ENCODE measurements around the gene FNDC3B.

The FNDC3B gene

DNA sequence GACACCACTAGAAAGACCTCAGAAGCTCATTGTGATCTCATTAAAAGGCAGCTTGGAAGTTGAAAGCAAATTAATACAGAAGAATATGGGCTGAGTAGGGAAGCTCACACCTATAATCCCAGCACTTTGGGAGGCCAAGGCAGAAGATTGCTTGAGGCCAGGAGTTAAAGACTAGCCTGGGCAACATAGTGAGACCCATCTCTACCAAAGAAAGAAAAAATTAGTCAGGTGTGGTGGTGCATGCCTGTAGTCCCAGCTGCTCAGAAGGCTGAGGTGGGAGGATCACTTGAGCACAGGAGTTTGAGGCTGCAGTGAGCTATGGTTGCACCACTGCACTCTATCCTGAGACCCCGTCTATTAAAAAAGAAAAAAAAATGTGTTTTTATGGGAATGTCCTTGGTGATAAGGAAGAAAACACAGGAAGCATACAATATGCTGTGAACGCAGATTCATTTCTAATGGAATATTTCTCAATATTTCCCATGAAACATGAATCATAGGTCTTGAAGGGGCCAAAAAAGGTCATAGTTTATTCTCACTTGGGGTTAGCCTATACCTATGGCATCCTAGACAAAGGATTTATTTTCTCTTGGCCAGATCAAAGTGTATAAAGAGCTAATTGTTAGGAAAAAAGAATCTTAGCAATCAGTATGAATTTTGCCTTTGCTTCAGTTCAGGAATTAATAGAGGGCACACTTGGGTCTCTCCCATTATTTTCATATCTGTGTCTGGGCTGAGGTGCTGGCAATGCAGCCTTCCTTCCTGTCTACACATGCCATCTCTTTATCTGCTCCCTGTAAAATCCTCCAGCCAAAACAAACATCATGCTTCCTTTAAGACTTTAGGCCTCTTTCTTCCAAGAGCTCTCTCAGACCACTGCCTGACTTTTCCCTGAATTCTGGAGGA lies 98.2 kb downstream of the FNDC3B start:
- TF ChIP-seq, protein P1, sequence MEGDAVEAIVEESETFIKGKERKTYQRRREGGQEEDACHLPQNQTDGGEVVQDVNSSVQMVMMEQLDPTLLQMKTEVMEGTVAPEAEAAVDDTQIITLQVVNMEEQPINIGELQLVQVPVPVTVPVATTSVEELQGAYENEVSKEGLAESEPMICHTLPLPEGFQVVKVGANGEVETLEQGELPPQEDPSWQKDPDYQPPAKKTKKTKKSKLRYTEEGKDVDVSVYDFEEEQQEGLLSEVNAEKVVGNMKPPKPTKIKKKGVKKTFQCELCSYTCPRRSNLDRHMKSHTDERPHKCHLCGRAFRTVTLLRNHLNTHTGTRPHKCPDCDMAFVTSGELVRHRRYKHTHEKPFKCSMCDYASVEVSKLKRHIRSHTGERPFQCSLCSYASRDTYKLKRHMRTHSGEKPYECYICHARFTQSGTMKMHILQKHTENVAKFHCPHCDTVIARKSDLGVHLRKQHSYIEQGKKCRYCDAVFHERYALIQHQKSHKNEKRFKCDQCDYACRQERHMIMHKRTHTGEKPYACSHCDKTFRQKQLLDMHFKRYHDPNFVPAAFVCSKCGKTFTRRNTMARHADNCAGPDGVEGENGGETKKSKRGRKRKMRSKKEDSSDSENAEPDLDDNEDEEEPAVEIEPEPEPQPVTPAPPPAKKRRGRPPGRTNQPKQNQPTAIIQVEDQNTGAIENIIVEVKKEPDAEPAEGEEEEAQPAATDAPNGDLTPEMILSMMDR (IDR thresholded peaks at IDR 0.05; ENCODE audit: low read depth, low read length, missing control alignments) = no peak
- no peak for DNase-seq (ENCODE audit: low read depth)
- H3K4me3 ChIP-seq (ENCODE audit: low read depth, low read length) = no peak overlapping the region
- in situ Hi-C loops (cut with HindIII; ENCODE audit: low sequenced_read_pairs) = no loop called here

DNA sequence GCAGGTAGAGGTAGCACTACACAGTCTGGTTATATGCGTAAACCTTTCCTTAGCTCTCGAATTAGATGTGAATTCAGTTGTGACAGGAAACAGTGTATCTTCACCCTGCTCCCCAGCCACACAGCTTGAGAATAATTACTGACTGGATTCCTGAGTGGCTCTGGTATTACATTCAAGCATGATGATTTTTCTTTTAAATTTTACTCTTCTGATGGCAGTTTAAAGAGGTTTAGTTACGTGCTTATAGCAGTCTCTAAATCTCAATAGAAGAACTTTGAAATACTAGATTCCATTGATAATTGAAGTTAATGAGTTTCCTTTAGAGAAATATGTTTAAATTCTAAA lies 98.8 kb downstream of the FNDC3B start:
- TF ChIP-seq, protein P1 (IDR thresholded peaks at IDR 0.05; ENCODE audit: low read depth, low read length, missing control alignments) = no peak

DNA sequence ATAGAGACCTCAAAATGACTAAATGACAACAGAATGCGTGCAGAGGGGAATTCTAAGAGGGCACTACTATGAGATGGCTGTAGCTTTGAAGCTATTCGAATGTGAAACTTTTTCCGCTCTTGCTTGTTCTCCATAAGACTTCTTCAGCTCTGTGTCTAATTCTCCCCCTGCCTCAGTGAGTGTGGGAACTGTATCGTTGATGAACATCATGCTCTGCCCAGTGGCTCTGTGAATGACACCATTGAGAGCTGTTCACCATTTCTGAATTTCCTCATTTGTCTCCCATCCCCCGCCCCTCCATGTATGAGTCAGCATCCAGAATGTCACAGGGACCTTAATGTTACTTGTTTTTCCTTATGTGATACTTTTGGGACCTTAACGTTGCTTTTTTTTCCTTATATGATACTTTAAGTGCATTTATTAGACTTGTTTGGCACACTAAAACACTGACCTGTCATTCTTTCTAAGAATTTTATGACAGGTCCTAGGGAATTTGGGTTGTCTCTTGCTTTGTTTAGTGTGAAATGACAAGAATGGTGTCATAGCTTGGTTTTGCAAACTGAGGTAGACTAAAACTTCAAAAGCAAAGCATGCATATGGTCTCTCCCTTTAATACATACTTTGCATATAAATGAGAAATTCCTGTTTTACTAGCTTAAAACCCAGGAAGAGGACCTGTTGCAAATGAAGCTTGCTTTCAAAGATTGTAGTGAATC lies 99.6 kb downstream of the FNDC3B start:
- in situ Hi-C loops (cut with HindIII; ENCODE audit: low sequenced_read_pairs) = no loop called here
- DNase-seq (ENCODE audit: low read depth) = no peak
- no peak overlapping the region for H3K4me3 ChIP-seq (ENCODE audit: low read depth, low read length)
- TF ChIP-seq, protein P1 (IDR thresholded peaks at IDR 0.05; ENCODE audit: low read depth, low read length, missing control alignments) = no peak

More for the DNA sequence above, 98.8 kb downstream of the FNDC3B start:
- no peak overlapping the region for H3K4me3 ChIP-seq (ENCODE audit: low read depth, low read length)
- no peak for DNase-seq (ENCODE audit: low read depth)
- in situ Hi-C loops (cut with HindIII; ENCODE audit: low sequenced_read_pairs) = no loop called here

DNA sequence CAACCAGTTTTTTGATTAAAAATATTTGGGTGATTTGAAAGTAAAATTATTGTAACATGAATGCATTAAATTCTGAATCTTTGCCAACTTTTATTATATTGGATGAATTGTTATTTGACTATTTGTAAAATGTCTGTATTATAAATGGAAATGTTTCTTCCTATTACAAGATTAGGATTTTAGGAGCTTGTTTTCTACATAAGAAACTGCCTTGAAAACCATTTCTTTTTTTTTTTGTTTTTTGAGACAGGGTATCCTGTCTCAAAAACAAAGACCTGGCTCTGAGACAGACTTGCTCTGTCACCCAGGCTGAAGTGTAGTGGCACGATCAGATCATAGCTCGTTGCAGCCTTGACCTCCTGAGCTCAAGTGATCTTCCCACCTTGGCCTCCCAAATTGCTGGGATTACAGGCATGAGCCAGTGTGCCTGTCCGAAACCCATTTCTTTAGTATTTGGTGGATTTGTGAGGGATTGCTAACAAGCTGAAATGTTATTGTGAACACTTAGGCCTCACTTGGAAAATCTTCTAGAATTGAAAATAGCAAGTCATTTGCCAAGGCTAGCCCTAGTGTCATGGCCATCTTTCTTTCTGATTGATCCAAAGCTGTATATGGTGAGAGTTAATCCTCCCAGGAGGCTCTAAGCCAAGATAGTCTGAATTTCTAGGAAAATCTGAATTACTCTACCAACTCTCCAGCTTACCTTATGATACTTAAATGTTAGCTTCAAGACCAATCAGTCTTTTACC lies 100.3 kb downstream of the FNDC3B start:
- TF ChIP-seq, protein P1 (IDR thresholded peaks at IDR 0.05; ENCODE audit: low read depth, low read length, missing control alignments) = no peak
- no peak for DNase-seq (ENCODE audit: low read depth)
- in situ Hi-C loops (cut with HindIII; ENCODE audit: low sequenced_read_pairs) = loop anchor here (5.0 kb wide), 1 partner anchor 98 kb away; no protein-coding TSS in a partner anchor
- H3K4me3 ChIP-seq (ENCODE audit: low read depth, low read length) = no peak overlapping the region

DNA sequence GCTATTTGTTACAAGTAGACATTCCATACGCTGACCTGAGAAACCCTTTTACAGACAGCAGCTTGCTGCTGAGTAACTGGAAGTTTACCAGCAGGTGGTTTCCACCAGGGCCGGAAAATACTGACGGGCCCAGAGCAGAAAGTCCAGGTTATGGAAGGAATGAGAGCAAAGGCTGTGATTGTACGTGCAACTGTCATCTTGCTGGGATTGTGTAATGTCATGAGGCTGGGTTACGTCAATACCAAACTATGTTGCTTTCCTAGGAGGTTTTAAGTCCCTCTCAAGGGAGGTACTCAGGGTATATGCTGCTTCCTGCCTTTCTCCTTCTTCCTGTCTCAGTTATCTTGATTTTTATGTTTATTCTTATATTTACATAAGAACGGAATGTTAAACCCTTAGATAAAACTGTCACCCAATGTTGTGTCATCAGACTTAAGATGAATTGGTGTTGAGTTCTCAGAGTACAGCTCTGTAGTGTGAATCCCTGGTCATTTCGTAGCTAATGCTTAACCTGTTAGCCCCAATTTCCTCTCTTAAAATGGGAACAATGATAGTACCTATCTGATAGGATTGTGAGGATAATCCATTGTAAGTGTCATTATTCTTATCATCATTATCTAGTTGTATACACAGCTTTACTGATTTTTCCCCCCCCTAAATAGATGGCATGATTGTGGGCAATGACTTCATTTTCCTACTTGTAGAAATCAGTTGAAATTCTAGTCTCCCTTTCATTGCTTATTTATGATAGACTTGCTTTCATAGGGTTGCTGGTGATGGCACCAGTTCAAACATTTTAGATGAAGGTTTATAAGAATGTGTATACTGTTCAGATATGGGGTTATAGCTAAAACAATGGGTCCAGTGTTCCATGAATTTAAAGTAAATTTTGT lies 101.4 kb downstream of the FNDC3B start:
- TF ChIP-seq, protein P1 (IDR thresholded peaks at IDR 0.05; ENCODE audit: low read depth, low read length, missing control alignments) = no peak
- H3K4me3 ChIP-seq (ENCODE audit: low read depth, low read length) = no peak overlapping the region
- in situ Hi-C loops (cut with HindIII; ENCODE audit: low sequenced_read_pairs) = loop anchor here (5.0 kb wide), 1 partner anchor 97 kb away; no protein-coding TSS in a partner anchor
- DNase-seq (ENCODE audit: low read depth) = peak; percentile 79

Measured in astrocyte of the cerebellum (primary cell).